Hematopoietic multipotent progenitor cell treated with erythropoietin and hydrocortisone succinate and interleukin-3 and kit ligand, for 17 days (in vitro differentiated cells): ENCODE results near the gene PITPNM1.
A peak's percentile ranks its signal among the peaks of the same experiment; 100 is the strongest.

Source experiments
- DNase-seq: peaks from one replicate; pipeline ENCODE4 v3.0.0-alpha.2; 2015; ENCODE audit warnings: low spot score

Gene PITPNM1

DNA sequence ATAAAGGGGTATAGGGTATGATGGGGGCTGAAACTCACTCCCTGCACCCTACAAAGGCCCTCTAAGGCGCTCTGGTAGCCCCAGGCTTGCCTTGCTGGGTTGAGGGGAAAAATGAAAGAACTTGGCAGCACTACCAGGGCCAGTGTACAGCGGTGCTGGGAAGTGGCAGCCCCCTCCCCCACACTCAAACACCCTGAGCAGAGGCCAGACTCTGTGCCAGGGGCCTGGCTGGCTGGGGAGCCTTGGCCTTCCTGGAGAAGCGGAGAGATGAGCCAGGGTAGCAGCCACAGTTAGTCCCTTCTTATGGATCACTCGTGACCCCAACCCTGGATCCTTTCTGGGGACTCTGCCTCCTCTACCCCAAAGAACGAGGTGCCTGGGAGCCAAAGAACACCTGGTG, 38.8 kb downstream of the PITPNM1 start:
- no peak for DNase-seq

DNA sequence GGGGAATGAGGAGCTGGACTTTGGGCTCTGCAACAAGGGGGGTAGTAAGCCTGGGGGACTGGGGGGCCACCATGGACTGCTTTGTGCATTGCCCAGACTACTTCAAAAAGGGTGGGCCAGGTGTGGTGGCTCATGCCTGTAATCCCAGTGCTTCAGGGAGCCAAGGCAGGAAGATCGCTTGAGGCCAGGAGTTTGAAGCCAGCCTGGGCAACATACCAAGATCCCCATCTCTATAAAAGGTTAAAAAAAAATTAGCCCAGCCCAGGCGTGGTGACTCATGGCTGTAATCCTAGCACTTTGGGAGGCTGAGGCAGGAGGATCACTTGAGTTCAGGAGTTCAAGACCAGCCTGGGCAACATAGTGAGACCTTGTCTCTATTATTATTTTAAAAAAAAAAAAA, 39.6 kb downstream of the PITPNM1 start:
- DNase-seq = peak; percentile 81

DNA sequence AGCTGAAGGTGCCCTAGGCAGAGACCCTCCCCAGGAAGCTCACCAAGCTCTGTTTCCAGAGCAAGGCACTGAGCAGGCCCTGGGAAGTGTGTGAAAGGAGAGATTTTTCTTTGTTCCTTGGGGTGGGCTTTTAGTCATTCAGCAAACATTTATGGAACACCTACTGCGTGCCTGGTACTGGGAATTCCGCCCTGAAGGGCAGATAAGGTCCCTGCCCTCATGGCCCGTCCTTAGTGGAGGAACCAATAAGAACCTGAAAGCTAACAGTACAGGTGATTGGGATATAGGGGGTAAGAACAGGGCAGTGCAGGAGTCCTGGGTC, 40.0 kb downstream of the PITPNM1 start:
- peak; percentile 56 for DNase-seq

DNA sequence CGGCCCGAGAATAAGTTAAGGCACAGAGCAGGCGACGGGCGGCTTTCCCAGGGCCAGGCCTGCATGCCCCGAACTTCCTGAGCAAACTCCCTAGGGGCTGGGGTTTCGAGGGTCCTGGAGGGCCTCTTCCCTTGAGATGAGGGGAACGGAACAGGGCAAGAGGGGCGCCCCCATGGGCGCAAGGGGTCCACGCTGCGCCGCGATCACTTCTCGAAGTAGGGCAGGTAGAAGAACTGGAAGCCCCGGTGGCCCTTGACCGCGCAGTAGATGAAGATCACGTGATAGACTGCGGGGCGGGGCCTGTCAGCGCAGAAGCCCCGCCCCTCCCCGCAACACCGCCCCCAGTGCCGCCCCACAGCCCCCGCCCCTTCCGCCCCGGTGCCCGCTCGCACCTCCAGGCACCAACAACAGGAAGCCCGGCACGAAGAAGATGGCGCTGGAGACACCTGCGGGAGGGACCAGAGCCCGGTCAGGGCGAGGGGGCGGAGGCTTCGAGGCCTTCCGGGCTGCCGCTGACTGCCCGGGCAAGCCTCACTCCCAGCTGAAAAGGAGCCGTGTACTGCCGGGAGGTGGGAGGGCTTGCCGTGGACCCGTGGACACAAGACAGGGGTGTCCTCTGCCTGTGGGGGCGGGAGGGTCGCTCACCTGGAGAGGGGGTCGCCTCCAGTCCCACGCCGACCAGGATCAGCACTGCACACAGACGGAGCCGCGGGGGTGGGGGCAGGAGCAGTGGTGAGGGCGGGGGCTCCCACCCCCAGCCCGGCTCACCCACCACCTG, 40.6 kb downstream of the PITPNM1 start:
- DNase-seq = peak; percentile 90

DNA sequence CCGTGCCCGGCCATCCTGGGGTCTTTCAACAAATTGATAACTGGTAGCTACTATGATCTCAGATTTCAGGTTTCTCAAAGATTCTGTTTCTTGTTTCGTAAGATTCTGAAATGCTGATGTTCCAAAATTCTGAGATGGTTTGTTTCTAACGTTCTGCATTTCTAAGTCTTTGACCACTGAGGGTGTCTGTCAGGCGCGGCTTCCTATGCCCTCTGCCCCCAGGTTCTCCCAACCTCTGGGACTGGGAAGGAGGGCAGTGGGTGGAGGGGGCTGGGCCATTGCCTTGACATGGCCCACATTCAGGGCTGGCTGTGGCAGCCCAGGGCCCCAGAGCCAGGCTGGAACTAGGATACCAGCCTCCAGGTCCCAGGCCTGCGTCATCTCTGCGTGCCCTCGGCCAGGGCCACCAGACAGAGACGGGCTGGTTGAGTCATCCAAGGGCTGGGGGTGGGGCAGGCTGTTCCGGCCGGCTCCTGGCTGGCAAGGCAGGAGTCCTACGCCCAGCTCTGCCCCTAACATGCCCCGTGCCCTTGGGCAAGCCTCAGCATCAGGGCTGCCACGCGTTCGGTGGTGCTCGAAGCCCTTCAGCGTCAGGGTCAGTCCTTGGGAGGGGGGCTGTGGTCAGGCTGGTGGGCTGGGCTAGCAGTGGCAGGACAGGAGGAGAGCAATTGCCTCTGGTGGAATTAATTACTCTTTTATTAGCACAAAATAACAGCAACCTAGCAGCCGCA, 41.3 kb downstream of the PITPNM1 start:
- DNase-seq = peak; percentile 56

DNA sequence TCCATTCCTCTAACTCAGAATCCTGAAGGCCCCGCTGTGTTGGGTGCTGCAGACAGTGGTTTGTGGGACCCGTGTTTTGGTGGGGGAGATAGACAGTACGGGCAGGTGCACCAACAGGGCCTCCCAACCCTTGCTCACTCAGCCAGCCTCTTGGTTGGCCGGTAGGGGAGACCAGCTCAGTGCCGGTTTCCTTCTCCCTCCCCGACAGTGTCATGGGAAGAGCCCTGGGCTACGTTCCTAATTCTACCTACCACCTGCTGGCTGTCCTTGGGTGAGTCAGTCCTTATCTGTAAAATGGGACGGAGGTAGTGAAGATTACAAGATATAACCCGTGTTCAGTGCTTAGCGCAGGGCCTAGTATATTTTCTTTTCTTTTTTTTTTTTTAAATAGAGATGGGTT, 42.0 kb downstream of the PITPNM1 start:
- no peak for DNase-seq

DNA sequence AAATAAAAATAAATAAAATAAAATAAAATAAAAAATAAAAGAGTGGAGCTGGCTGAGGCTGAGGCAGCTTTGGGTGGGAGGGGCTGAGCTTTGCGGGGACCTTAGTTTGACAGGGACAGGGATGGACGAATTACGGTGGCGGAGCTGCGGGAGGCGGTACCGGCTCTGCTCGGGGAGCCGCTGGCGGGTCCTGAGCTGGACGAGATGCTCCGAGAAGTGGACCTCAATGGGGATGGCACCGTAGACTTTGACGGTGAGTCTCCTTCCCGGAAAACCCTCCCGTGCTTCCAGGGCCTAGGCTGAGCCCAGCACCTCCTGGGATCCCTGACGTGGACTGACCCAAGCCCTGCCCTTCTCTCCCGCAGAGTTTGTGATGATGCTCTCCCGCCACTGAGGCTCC, 46.9 kb downstream of the PITPNM1 start:
- no peak for DNase-seq

DNA sequence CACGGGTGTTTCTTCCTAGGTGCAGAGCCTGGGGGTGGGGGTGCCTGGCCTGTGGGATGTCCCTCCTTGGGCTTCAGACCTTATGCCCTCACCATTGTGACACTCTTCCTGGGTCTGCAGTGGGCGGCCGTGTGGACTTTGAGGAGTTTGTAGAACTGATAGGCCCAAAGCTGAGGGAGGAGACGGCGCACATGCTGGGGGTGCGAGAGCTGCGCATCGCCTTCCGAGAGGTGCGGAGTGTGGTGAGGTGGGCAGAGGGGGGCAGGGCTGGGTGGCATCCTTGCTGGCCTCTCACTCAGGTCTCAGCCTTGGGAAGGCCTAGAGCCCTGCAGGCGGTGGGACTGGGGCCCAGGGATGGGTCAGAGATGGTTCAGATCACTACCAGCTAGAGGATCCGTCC, 47.7 kb downstream of the PITPNM1 start:
- DNase-seq = no peak

DNA sequence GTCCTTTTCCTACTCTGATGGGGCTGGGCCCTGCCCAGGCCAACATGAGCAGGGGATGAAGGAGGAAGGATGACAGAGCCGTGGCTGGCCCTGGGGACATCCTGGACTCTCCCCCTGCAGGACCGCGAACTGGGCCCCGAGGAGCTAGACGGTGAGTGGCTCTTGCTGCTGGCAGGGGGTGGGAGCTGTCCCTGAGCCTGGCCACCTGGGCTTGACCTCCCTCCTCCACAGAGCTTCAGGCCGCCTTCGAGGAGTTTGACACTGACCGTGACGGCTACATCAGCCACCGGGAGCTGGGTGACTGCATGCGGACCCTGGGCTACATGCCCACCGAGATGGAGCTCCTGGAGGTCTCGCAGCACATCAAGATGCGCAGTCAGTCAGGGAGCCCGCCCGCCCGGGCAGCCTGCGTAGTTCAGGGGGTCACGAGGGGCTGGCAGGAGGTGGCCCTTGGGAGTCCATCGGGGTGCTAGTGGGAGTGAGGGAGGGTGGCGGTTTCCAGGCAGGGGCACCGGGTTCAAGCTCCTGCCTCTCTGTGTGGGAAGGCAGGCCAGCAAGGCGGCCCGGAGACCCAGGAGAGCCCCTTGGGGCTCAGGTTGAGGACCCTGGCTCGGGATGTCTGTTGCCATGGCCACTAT, 49.0 kb downstream of the PITPNM1 start:
- DNase-seq = no peak

DNA sequence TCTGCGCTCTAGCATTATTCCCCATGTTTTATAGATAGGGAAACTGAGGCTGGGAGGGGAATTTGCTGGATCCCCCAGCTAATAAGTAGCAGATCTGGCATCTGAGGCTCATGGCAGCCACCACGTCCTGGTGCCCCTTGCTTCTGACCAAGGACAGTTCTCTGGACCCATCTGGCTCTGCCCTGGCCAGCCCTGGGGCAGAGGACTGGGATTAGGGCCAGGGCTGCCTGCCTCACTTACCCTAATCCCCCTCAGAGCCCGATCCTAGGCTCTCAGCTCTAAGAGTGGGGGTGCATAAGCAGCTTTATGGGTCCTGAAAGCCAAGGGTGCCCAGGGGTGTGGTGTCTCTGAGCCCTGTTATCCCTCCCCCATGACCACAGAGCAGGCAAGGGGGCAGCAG, 50.1 kb downstream of the PITPNM1 start, which contains the start of gene CABP4:
Gene CABP4 (plus strand): TSS at position 301 of the 400 bp plus-strand sequence. CDS start 70 bp downstream, at position 371.
- no peak for DNase-seq

DNA sequence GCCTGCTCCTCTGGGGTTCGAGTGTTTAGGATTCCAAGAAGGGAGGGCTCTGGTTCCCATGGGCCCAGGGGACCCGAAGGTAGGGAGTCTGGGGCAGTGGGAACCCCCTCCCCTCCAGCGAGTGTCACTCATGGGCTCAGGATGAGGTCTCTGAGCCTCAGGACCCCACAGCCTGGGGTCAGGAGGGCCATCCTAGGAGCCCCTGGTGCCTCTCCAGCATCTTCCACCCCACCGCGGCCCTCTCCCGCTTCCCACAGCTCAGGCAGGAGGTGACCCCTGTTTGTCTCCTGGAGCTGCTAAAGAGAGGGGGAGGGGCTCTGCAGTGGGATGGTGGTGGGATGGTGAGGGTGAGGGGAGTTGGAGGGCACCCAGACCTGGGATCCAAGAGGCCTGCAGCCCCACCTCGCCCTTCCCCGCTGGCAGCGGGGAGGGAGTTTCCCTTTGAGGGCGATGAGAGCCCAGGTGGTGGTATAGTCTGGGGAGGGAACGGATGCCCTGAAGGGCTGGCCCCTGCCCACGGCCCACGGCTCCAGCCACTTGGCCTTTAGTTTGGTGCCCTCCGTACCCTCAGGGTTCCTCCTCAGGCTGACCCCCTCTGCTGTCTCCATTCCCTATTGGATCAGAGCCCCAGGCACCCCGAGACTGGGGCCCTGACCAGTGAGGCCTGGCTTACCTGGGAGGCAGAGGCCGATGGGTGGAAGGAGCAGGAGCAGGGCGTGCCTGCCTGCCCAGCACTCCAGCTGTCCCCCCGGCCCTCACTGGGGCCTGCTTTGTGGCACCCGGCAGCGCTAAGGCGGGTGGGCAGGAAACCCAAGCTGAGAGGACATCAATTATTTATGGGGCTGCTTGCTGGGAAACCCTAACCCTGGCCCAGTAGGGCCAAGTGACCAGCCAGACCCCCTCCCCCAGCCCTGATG, 51.1 kb downstream of the PITPNM1 start:
- DNase-seq = no peak

DNA sequence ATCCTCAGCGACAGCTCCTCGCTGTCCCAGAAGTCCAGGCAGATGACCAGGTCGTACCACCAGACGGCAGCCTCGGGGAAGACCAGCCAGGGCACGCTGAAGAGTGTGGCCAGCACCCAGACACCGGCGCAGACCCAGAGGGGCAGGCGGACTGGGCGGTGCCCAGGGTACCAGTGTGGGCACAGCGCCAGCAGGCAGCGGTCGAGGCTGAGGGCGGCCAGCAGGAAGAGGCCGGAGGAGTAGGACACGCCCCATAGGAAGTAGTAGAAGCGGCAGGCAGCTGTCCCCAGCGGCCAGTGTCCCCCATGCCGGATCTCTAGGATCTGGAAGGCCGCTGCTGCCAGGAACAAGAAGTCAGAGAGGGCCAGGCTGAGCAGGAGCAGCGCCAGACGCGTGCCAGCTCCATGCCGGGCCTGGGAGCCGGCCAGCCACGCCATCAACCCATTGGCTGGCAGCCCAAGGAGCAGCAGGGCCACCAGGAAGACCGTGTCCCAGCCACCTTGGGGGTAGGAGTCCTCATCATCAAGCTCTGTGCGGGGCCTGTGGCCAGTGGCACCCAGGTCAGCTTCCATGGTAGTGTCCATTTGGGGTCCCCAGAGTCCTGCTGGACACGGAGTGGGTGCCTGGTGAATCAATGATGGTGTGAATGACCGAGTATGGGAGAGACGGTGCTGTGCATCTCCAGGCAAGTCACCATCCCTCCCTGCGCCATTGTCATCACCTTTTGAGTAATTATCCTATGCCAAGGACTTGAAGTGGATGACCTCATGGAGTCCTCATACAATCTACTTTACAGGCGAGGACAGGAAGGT, 52.8 kb downstream of the PITPNM1 start, which contains the start of gene GPR152:
Gene GPR152 (minus strand): TSS at position 589 of the 812 bp plus-strand sequence. CDS start 5 bp downstream, at position 584.
- no peak for DNase-seq

DNA sequence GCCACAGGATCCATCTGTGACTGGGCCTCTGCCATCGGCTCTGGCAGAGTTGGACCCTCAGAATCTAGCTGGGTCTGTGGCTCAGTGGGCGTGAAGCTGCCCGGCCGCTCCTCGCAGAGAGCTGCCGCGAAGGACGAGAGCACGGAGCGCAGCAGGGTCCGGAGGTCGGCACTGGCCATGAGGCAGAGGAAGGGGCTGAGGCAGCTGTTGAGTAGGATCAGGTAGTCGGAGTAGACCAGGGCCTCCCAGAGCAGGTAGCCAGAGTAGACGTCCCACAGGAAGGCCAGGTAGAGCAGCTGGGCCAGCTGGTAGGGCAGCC, 53.5 kb downstream of the PITPNM1 start:
- no peak for DNase-seq

DNA sequence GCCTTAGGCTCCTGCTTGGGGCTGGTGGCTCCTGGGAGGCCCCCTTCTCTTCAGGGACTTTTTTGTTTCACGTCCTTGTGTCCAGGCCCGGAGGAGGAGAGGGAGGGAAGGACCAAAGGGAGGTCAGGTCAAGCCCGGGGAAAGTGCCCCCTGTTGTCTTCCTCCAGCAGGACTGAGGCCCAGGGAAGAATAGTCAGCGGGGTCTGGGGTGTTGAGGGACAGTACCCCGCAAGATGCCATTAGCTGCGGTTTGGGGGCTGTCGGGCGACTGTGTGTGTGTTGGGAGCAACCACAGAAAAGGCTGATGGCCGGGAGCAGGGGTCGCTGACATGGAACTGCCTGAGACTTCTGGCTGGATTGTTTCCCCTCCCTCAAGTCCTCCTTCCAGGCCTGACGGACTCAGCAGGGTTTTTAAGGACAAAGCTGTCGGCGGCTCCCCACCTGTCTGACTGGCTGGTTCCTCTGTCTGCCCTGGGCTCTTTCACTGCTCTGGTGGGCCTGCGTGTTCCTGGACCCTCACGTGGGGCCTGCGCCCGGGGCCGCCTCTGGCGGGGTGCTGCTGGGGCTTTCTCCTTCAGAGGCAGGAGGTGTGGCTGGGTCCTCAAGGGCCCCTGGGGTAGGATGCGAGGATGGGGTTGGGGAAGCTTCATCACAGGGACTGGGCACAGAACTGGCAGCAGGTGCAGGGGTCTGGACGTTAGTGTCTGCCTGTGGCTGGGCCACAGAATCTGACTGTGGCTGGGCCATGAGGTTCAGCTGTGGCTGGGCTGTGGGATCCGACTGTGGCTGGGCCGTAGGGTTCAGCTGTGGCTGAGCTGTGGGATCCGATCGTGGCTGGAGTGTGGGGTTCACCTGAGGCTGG, 54.1 kb downstream of the PITPNM1 start:
- DNase-seq = no peak

DNA sequence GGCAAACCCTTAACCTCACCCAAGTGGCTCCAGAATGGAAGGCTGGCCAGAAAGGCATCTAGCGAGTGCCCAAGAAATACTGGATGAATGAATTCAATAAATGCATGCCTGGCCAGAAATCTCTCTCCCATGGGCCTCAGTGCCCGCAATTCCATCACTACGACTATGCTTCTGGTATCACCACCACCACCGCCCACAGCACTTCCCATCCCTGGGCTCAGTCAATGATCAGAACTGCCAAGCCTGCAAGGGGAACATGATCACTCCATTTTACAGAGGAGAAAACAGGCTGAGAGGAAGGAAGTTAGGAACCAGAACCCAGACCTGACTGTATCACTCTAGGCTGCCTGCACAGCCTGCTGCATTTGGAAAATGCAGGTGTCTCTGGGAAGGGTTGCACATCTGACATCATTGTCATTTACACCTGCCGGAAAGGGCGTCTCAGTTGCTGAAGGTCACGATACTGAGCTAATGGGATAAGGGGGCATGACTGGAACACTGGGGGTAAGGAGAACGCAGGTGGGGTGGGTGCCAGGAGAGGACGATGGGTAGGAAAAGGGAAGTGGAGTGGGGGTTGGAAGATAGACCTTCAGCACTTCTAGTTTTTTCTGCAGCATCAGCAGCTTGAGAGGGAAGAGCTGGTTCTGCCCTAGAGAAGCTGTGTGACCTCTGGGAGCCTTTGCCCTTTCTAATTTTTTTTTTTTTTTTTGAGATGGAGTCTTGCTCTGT, 55.9 kb downstream of the PITPNM1 start:
- no peak for DNase-seq

DNA sequence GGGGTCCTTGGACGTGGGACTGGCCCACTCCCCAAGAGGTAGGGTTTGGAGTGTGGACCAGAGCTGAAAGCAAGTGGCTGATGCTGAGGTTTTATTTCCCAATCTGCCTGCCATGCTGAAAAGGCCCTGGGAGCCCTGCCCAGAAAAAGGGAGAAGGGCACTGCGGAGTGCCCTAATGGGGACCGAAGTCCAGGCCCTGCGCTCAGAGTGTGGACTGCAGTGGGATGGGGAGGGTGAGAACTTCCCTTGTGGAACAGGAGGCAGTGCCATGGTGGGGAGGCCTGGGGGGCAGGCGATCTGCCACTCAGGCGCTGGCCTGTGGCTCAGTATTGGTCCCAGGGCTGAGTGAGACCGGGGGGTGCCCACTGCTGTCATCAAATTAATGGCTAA, 56.9 kb downstream of the PITPNM1 start:
- DNase-seq = no peak

DNA sequence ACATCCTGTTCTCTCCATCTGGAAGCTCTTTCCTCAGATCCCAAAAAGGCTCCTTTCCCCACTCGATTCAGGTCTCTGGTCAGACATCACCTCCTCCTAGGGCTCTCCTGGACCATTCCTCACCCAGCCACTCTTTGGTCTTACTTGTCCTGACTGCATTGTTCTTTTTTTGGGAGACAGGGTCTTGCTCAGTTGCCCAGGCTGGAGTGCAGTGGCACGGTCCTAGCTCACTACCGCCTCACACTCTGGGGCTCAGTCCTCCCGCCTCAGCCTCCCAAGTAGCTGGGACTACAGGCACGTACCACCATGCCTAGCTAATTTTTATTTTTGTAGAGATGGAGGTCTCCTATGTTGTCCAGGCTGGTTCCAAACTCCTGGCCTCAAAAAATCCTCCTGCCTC, 59.6 kb downstream of the PITPNM1 start:
- DNase-seq = no peak

DNA sequence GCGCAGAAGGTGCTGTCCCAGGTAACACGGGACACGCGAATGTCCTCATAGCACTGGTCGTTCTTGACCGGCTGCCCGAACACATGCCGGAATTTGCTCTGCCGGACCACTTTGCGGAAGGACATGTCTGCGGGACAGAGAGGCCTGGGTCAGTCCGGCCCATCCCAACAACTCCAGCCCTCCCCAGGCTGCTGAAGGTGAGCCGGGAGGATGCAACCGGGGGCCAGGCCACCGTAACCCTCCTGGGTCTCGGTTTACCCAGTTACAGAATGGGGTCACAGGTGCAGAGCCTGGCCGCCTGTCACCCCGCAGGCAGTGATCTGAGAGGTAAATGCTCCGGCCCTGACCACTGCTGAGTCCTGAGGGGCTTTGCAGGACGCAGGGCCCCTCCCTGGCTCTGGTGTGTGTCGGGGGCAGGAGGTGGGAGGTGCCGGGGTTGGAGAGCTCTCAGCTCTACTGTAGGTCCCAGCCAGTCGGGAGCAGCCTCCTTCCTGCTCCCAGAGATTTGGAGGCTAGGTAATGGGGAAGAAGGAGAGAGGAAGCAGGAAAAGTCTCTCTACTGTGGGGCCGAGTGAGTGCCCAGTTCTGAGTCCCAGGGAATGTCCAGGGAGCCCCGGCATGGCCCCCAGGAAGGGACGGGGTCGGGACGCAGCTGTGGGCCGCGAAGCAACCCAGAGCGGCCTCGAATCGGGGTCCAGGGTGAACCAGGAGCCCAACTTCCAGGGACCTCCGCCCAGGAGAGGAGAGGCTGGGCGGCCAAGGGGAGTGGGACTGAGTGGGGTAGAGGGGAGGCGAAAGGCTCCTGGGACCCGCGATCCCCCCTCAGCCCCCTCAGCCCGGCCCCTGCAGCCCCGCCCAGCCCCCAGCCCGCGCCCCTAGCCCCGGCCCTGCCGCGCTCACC, 62.4 kb downstream of the PITPNM1 start:
- DNase-seq = no peak
